OCI-M2 (cell line): ENCODE results near the gene TMEM218.

Experiments
- DNase-seq: peaks from one replicate; lab custom pipeline; 2025; ENCODE audit not compliant: unreplicated experiment; lab: John Stamatoyannopoulos, UW

TMEM218 gene

DNA sequence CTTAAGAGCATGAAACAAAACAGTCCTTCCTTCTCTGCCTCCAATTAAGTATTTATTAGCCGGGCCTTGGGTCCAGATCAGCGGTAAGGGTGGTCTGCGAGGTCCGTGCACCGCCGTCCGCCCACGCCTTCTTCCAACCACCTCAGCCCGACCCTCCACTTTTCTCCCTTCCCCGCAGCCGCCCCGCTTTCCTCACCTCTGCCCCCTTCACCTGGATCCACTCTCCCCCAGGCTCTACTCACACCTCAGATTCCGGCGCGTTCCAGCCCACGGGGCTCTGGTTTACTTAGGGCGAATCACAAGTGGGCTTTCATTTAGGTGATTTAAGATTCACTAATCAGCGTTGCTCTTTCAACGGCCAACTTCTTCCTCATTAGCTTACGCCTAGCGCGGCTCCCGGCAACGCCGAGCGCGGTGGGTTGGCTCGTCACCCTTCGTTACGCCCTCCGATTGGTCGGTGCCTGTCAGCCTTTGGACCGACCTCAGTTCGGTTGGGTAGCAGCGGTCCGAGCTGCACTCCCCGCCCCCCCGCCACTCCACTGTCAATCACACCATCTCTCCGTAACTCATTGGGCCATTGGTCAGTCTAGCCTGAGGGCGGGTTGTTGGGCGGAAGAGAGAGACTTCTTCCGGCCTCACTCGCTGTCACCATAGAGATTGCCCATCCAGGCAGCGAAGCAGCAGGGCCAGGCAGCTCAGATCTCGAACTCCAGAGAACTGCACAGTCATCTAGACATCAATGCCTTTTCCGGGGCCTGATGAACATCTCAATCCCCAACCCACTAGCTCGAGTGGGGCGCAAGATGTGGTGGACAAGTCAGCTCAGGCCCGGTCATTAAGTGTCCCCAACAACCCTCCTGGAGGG is at the start of gene TMEM218:
TMEM218 (minus strand) TSS at position 284 of the 865 bp plus-strand sequence. CDS start 9,385 bp downstream, outside the sequence.
- DNase-seq = peak; percentile 12

- no peak for DNase-seq
These were observed 46.7 kb upstream of the TMEM218 start for GRCh38 chr11:125157953-125158680.

DNA sequence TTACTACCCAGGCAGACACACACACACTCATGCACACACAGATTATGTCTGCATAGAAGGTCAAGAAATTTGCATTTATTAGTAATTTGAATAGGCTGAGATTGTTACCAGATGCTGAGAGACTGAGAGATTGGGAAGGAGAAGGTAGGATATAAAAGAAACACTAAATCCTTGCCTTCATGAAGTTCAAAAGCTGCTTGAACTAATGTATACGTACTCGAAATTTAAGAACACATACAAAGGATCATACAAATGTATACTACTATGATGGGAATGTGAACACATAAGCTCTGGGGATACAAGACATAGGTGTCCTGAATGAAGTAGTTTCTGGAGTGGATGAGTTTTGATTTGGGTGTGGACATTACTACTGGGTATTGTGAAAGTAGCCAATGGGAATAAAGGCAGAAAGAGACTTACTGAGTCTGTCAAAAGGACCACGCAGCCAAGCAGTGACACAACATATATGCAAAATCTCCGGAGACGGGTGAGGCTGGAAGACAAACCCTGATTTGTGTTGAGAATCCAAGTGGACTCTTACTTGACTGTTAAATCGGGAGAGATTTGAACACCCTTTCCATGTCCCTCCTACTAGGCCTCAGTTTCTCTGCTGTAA is 45.8 kb upstream of the TMEM218 start:
- DNase-seq = no peak

DNA sequence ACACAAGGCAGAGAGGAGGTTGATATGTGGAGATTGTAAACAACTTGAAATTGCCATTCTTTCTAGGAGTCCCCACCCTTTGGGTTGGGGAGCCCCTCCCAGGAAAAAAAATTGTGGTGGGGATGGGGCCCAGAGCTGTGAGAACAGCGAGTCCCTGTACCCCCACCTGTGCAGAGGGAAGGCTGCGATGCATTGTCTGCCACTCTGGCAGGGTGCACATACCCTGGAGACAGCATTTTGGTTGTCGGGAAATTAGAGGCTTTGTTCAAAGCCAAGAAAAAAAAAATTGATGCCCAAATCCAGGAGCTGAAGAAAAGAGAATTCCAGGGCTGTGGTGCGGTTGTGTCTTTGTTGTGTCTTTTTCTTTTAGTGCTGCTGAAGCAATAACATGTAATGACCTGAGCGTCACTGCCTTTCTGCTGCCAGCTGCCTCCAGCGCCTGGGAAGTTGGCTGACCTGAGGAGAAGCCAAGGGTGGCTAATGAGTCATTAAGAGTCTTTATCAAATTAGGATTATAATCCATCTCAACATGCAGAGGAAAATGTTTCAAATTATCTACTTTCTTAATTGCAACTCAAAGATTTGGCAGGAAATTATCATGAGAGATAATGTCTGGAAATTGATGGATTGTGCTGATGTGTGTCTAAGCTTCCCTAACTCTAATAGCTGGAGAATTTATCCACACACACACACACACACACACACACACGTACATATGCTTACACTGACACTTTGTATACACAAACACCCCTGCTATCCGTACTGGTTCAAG is 45.1 kb upstream of the TMEM218 start:
- DNase-seq = no peak

- DNase-seq = no peak
These were observed 44.3 kb upstream of the TMEM218 start for GRCh38 chr11:125155767-125156166.

- no peak for DNase-seq
These were observed 43.6 kb upstream of the TMEM218 start for GRCh38 chr11:125155100-125155444.

GRCh38 chr11:125154378-125155099 is 43.1 kb upstream of the TMEM218 start:
- DNase-seq = no peak

DNA sequence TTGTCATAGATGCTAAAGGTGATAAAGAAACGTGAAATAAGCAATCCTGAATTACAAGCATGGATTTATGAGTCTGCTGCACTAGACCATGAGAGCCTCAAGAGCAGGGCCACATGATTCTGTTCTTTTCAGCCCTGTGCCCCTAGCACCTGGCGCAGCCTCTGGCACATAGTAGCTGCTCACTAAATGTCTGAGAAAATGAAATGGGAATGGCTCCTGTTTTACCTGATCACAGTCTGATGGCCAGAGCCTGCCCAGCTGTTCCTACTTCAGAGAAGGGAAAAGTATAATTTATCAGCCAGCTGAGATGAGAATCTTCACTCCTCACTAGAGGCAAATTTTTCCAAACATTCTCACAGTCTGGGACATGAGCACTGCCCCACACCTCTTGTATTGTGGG is 42.4 kb upstream of the TMEM218 start:
- no peak for DNase-seq

DNA sequence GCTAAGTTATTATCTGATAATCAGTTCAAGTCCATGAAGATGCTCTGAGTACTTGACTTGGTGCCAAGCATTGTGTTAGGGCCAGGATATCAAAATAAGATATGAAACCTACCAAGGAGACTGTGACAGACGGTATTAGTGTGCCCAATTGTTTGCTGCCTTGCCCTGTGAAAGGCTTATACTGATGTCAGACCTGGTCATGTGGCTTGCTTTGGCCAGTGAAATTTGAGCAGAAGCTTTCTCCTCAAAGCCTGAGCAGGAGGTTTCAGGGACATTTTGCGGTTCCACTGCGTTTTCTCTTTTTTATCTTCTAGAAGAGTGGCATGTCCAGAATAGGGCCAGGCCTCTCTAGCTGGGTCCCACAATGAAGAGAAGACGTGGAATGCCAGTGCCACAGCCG is 37.3 kb upstream of the TMEM218 start:
- DNase-seq = no peak

DNA sequence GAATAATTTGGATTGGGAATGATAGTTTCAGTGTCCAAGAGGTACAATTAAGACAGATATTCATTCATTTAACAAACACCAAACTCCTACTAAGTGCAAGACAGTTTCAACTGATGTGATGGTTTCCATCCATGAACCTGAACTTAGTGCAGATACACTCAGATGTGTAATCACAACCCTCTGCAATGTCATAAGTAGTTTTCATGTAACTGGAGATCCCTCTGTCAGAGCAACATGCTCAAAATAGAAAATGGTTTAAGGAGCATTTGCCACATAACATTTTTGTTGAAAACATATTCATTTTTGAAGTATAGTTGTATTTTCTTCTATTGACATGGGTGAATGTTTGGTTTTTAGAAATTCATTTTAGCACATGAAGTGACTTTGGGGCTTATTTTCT is 36.6 kb upstream of the TMEM218 start:
- no peak for DNase-seq

DNA sequence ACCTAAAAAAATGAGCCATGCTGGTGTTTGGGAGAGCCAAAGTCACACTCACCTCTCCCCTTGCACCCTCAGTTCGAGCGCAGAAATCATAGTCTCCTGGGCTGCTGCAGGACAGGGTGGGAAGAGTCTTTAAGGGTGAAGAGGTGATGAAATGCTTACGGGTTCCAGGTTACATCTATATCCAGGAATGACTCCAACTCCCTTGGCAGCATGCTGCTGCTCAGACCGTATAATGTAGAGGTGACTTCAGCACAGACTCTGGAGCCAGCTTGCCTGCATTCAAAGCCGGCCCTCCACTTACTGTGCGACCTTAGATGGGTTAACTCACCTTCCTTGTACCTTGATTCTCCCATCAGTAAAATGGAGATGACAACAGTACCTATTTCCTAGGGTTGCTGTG is 35.9 kb upstream of the TMEM218 start:
- DNase-seq = no peak

GRCh38 chr11:125146232-125146631 is 34.8 kb upstream of the TMEM218 start:
- no peak for DNase-seq

- no peak for DNase-seq
These were observed 30.5 kb upstream of the TMEM218 start for GRCh38 chr11:125141686-125142535.

- no peak for DNase-seq
These were observed 29.8 kb upstream of the TMEM218 start for GRCh38 chr11:125141178-125141577.

DNA sequence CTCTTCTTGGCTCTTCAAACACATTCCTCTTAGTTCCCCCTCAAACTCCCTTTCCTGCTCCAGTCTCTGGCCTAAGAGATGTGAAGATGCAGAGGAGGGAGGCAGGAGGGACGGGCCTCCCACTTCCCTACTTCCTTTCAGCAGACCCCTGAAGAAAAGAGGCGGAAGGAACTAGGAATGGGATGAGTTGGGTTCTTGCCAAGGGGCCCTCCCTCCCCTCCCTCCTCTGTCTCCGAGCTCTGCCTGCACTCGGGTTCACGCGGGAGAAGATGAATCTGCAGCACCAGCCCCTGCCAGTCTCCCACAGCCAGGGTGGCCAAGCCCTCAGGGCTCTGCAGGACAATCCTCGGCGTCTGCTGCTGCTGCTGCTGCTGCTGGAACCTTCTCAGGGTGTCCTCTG is 28.8 kb upstream of the TMEM218 start:
- DNase-seq = no peak

DNA sequence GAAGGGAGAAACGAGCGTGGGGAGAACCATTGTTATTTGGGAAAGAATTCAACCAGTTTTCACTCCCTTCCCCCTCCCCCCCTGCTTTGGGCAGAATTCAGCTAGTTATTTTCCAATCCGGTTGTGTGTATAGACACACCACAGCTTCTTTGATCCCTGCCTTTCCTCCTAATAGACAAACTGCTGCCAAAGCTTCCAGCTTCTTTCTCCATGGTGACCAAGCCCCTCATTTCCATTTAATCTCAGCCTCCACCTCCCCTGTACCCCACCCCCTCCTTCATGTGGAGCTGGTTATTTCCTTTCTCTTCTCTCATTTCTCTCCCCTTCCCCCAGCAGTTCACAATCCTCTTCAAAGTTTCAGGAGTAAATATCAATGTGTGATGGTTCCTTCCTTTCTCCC is 28.4 kb upstream of the TMEM218 start:
- DNase-seq = no peak

GRCh38 chr11:125138966-125139365 is 27.5 kb upstream of the TMEM218 start:
- DNase-seq = no peak

DNA sequence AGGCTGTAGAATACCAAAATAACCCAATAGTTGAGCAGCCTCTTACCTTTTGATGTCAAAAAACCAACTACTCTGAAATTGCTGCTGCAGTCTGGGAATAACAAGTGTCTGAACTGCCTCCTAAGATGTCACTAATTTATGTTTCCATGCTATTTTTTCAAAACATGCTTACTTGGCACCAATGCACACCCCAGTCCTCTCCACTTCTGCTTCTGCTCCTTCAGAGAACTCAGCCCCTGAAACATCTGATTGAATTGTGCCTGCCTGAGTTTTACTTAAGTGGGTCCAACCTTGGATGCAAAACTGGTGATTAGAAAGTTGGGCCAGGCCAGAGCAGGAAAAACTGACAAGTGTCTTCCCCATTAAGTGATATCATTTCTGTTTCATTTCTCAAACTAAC is 24.6 kb upstream of the TMEM218 start:
- no peak for DNase-seq

DNA sequence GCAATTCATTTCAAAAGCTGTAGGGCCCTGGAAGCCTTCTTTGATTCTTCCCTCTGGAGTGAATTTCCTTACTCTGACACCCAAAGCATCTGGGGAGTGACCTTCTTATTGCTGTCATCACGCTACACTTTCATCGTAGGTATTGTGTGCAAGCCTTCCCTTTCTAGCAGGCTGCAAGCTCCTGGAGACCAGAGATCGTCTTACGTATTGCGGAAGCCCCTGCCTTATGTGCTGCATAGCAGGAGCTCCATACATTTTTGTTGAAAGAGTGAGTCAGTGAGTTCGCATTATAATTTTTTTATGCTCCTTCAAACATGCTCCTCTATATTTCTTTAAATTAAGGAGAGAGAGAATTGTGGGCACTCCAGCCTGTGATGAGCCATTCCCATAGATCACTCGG is 21.2 kb upstream of the TMEM218 start:
- no peak for DNase-seq

DNA sequence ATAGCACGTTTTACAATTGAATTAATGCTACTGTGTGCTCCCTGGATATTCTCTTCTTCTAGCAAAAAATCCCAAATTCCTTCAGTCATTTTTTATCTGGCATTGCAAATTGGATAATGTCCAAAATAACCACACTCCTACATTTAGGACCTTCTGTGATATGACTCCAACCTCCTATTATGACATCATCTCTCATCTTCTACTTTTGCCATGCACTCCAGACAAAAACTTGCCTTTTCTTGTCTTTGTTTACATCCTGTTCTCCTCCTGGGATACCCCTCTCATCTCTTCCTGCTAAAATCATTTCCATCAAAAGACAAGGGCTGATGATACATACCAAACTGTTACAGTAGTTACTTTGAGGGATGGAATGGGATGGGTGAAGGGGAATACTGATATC is 20.6 kb upstream of the TMEM218 start:
- DNase-seq = no peak
